B cell (primary cell): Measurements from ENCODE around the gene EVPL. TPM values are rescaled to one million over a fixed set of nuclear protein-coding genes. Genes with fewer than 3 reads are reported as not detected.

Source experiments
- ATAC-seq: fragments of 200-7000 bp; cut with Tn5 transposase; one replicate; pipeline ENCODE4 v1.10.0; 2021; ENCODE audit warnings: low read depth, mild to moderate bottlenecking, moderate number of reproducible peaks, moderate library complexity
- CTCF ChIA-PET: fragments of 350-600 bp; sonication (Branson Sonifier 250); formaldehyde crosslinking; loops from one replicate; lab custom pipeline; 2021; ENCODE audit warnings: antibody characterized with exemption, inconsistent platforms; lab: Charles Lee
- POLR2A ChIA-PET: fragments of 350-600 bp; sonication (Branson Sonifier 250); formaldehyde crosslinking; loops from one replicate; lab custom pipeline; 2021; ENCODE audit warnings: antibody characterized with exemption; lab: Charles Lee
- DNase-seq: peaks from one replicate; pipeline ENCODE4 v3.0.0; 2013
- H2AFZ ChIP-seq: 2 replicates; pipeline ENCODE4 v1.6.1; 2012; ENCODE audit warnings: mild to moderate bottlenecking, low read depth, low read length; ENCODE audit not compliant: insufficient read depth, poor library complexity, severe bottlenecking
- H3K27ac ChIP-seq, 2 donors: 1 replicate in 1 of 2; 2 replicates in 1 of 2; pipeline ENCODE4 v1.5.1; 2012 to 2013; ENCODE audit warnings: low read length in 2 of 2, mild to moderate bottlenecking in 2 of 2, moderate library complexity in 1 of 2
- H3K27me3 ChIP-seq, 4 experiments: fragments of 200-600 bp in 1 of 4; sonication (generic) in 1 of 4; replicated peaks in 1 of 4; 1 replicate in 2 of 4; 2 replicates in 2 of 4; pipeline versions ENCODE4 v1.6.1 to v1.7.0; 2013 to 2016; ENCODE audit warnings: low read length in 3 of 4, mild to moderate bottlenecking in 2 of 4, mixed read lengths in 1 of 4, moderate library complexity in 1 of 4; ENCODE audit not compliant: insufficient read depth in 4 of 4, control insufficient read depth in 3 of 4; ENCODE audit errors: control extremely low read depth in 1 of 4
- H3K36me3 ChIP-seq, 2 experiments: replicated peaks in 1 of 2; 1 replicate in 1 of 2; 2 replicates in 1 of 2; pipeline versions ENCODE4 v1.6.1 to v1.7.1; 2013; ENCODE audit warnings: low read length in 1 of 2; ENCODE audit not compliant: insufficient read depth in 2 of 2, control insufficient read depth in 1 of 2; ENCODE audit errors: control extremely low read depth in 1 of 2, extremely low read depth in 1 of 2
- H3K4me1 ChIP-seq, 2 donors: fragments of 200-600 bp in 1 of 2; sonication (generic) in 1 of 2; 1 replicate in 1 of 2; 2 replicates in 1 of 2; pipeline versions ENCODE4 v1.5.1 to v1.6.1; 2013 to 2017; ENCODE audit warnings: low read length in 2 of 2; ENCODE audit not compliant: control insufficient read depth in 2 of 2, insufficient read depth in 2 of 2
- H3K4me2 ChIP-seq: replicated peaks from 2 replicates; pipeline ENCODE3; 2012; ENCODE audit warnings: mild to moderate bottlenecking, low read depth, low read length; ENCODE audit not compliant: poor library complexity, severe bottlenecking
- H3K4me3 ChIP-seq, 5 experiments: fragments of 200-600 bp in 1 of 5; sonication (generic) in 1 of 5; 1 replicate in 3 of 5; 2 replicates in 2 of 5; pipeline versions ENCODE4 v1.5.1 to v1.7.0; 2011 to 2016; ENCODE audit warnings: low read length in 4 of 5, mild to moderate bottlenecking in 4 of 5, low read depth in 2 of 5, control low read depth in 1 of 5, moderate library complexity in 1 of 5; ENCODE audit not compliant: insufficient read depth in 1 of 5; ENCODE audit errors: control extremely low read depth in 1 of 5, extremely low read depth in 1 of 5
- H3K79me2 ChIP-seq: fragments of 200-600 bp; sonication (generic); one replicate; pipeline ENCODE4 v1.6.0; 2016; ENCODE audit warnings: low read length; ENCODE audit not compliant: control insufficient read depth, insufficient read depth
- H3K9ac ChIP-seq: fragments of 200-600 bp; sonication (generic); 2 replicates; pipeline ENCODE4 v1.6.1; 2017; ENCODE audit warnings: mild to moderate bottlenecking, low read length, moderate library complexity
- H3K9me3 ChIP-seq, 3 donors: one replicate each; pipeline versions ENCODE4 v1.6.1 to v1.7.1; 2013; ENCODE audit warnings: low read length in 2 of 3; ENCODE audit not compliant: control insufficient read depth in 2 of 3, insufficient read depth in 1 of 3; ENCODE audit errors: control extremely low read depth in 1 of 3
- H4K20me1 ChIP-seq: 2 replicates; pipeline ENCODE4 v1.6.0; 2012; ENCODE audit warnings: mild to moderate bottlenecking, low read length; ENCODE audit not compliant: insufficient read depth, control insufficient read depth, poor library complexity, severe bottlenecking
- H3K27ac Mint-ChIP-seq: one replicate; pipeline ENCODE4 v1.8.0; 2021; ENCODE audit warnings: mixed read lengths
- H3K27me3 Mint-ChIP-seq: one replicate; pipeline ENCODE4 v1.8.0; 2021; ENCODE audit warnings: mixed read lengths
- H3K4me1 Mint-ChIP-seq: one replicate; pipeline ENCODE4 v1.8.0; 2021; ENCODE audit warnings: mixed read lengths
- H3K4me3 Mint-ChIP-seq: one replicate; pipeline ENCODE4 v1.8.0; 2021; ENCODE audit warnings: mixed read lengths
- H3K9me3 Mint-ChIP-seq: one replicate; pipeline ENCODE4 v1.8.0; 2022; ENCODE audit warnings: mixed read lengths; ENCODE audit not compliant: insufficient read depth
- CTCF ChIP-seq: fragments of 200-600 bp; IDR thresholded peaks from one replicate; pipeline ENCODE4 v1.8.0; 2022; ENCODE audit warnings: antibody characterized with exemption, mild to moderate bottlenecking
- EZH2 ChIP-seq: IDR thresholded peaks from 2 replicates; pipeline ENCODE4 v1.6.1; 2012; ENCODE audit warnings: borderline replicate concordance, low read depth, mild to moderate bottlenecking, moderate library complexity, low read length; ENCODE audit not compliant: insufficient read depth, poor library complexity, severe bottlenecking
- WGBS: methylation state at CpG from one replicate; pipeline ENCODE4 v1.1.5; 2013; ENCODE audit warnings: missing lambda C conversion rate; ENCODE audit not compliant: insufficient coverage; 5-methylcytosine and 5-hydroxymethylcytosine counted together
- intact Hi-C: fragments of 100-400 bp; cut with micrococcal nuclease; formaldehyde crosslinking; loops from one replicate; pipeline ENCODE4 v1.10.0; 2022
- polyA plus RNA-seq: library from polyadenylated mRNA; depleted of rRNA; stranded (reverse); fragments of >200 nt; gene quantifications from 2 replicates; pipeline ENCODE4 v1.2.3, GENCODE V29; 2012
- total RNA-seq, 2 donors: library from RNA; stranded (reverse); fragments of 120-200 nt in 1 of 2; gene quantifications; 1 replicate in 1 of 2; 2 replicates in 1 of 2; pipeline versions ENCODE4 v1.2.3 to v1.2.4, GENCODE V29; 2013 to 2022

Gene EVPL
- total and polyA plus RNA-seq, 2 donors (not counting 1 experiment from before 2014, with no cell fraction given) = not detected

- POLR2A ChIA-PET = interaction anchor here (0.6 to 1.0 kb wide), 2 partner anchors 22 to 252 kb away, joined by 3 to 7 read pairs; no protein-coding TSS in a partner anchor
- H3K36me3 ChIP-seq = peaks cover 0 to 5% of the 10 kb centered on the region in 2 experiments
- H3K27me3 Mint-ChIP-seq = no peaks in the 10 kb centered on the region
Measured at GRCh38 chr17:76000016-76000754, 26.9 kb downstream of the EVPL start.

More at GRCh38 chr17:76000016-76000754, 26.9 kb downstream of the EVPL start:
- Histone ChIP-seq H3K27me3 (no peaks in the 10 kb centered on the region), H3K79me2 (no peaks in the 10 kb centered on the region), H3K27ac (no peak overlapping the region), H3K4me2 (no peak overlapping the region), H2AFZ (no peak overlapping the region), H3K9me3 (no peaks in the 10 kb centered on the region), H3K4me1 (peaks cover 9 to 14% of the 10 kb centered on the region in 2 donors), H3K4me3 (no peak overlapping the region), H3K9ac (no peak overlapping the region), H4K20me1 (no peaks in the 10 kb centered on the region)
- 82% methylated on average over 26 of the region's 31 CpGs for WGBS
- H3K9me3 Mint-ChIP-seq = no peaks in the 10 kb centered on the region
- intact Hi-C loops = loop anchor here (10.0 kb wide), 2 partner anchors 155 to 245 kb away; partner anchors contain the start of gene UNC13D
- ATAC-seq (peak; percentile 74), DNase-seq (peak; percentile 60)
- H3K27ac Mint-ChIP-seq = no peak overlapping the region
- CTCF ChIA-PET = interaction anchor here (0.8 to 3.6 kb wide), 8 partner anchors 9 to 279 kb away, joined by 3 to 20 read pairs (median 4); partner anchors contain the start of genes ACOX1, FBF1 and TEN1
- peaks cover 11% of the 10 kb centered on the region for H3K4me1 Mint-ChIP-seq
- no peak overlapping the region for H3K4me3 Mint-ChIP-seq
- TF ChIP-seq CTCF (peak; percentile 70), EZH2 (no peak)
